DMS 273 (cell line): ENCODE data around the gene CACNA2D3.

ENCODE experiments used
- DNase-seq: peaks from one replicate; lab custom pipeline; 2025; ENCODE audit not compliant: unreplicated experiment; lab: John Stamatoyannopoulos, UW

Gene CACNA2D3

GRCh38 chr3:54264050-54264449 lies 141.7 kb downstream of the CACNA2D3 start:
- DNase-seq, result no peak

- DNase-seq, result peak; percentile 45
Measured at GRCh38 chr3:54270816-54271526, 148.6 kb downstream of the CACNA2D3 start.

GRCh38 chr3:54273791-54274190 lies 151.4 kb downstream of the CACNA2D3 start:
- DNase-seq, result peak; percentile 10

- peak; percentile 23 for DNase-seq
Measured at GRCh38 chr3:54274607-54275006, 152.3 kb downstream of the CACNA2D3 start.

GRCh38 chr3:54279005-54279583 lies 156.7 kb downstream of the CACNA2D3 start:
- no peak for DNase-seq

- no peak for DNase-seq
Measured at GRCh38 chr3:54283470-54283869, 161.1 kb downstream of the CACNA2D3 start.

GRCh38 chr3:54294214-54294613 lies 171.9 kb downstream of the CACNA2D3 start:
- peak; percentile 2 for DNase-seq

- DNase-seq, result no peak
Measured at GRCh38 chr3:54296531-54296930, 174.2 kb downstream of the CACNA2D3 start.

- DNase-seq, result no peak
Measured at GRCh38 chr3:54299169-54299935, 177.0 kb downstream of the CACNA2D3 start.

- DNase-seq, result no peak
Measured at GRCh38 chr3:54303517-54304375, 181.4 kb downstream of the CACNA2D3 start.

GRCh38 chr3:54304877-54305276 lies 182.5 kb downstream of the CACNA2D3 start:
- no peak for DNase-seq

- DNase-seq, result no peak
Measured at GRCh38 chr3:54305409-54306099, 183.2 kb downstream of the CACNA2D3 start.

- no peak for DNase-seq
Measured at GRCh38 chr3:54307566-54308180, 185.3 kb downstream of the CACNA2D3 start.

- no peak for DNase-seq
Measured at GRCh38 chr3:54309601-54310000, 187.2 kb downstream of the CACNA2D3 start.

GRCh38 chr3:54311211-54311747 lies 188.9 kb downstream of the CACNA2D3 start:
- DNase-seq, result no peak

- DNase-seq, result no peak
Measured at GRCh38 chr3:54312156-54312899, 190.0 kb downstream of the CACNA2D3 start.

- no peak for DNase-seq
Measured at GRCh38 chr3:54313418-54313817, 191.1 kb downstream of the CACNA2D3 start.

GRCh38 chr3:54321520-54321919 lies 199.2 kb downstream of the CACNA2D3 start:
- no peak for DNase-seq

GRCh38 chr3:54322354-54322753 lies 200.0 kb downstream of the CACNA2D3 start:
- no peak for DNase-seq
